ENCODE measurements around the gene CLDN15. TPM values are rescaled to one million over a fixed set of nuclear protein-coding genes. Genes with fewer than 3 reads are reported as not detected.
A peak's percentile ranks its signal among the peaks of the same experiment; 100 is the strongest.
"Not testable (repeated sequence)": the region's sequence is repeated elsewhere in the genome, so short reads cannot be mapped to it uniquely, and the experiment has no call there.

The CLDN15 gene, protein sequence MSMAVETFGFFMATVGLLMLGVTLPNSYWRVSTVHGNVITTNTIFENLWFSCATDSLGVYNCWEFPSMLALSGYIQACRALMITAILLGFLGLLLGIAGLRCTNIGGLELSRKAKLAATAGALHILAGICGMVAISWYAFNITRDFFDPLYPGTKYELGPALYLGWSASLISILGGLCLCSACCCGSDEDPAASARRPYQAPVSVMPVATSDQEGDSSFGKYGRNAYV
- 12.1 TPM for polyA plus RNA-seq (ENCODE audit: insufficient read length)
- long read RNA-seq, donor 1, result 0 reads
- long read RNA-seq, donor 2, partial matches to known transcripts, result 0 of 2 reads
- long read RNA-seq, donor 2, other reads (novel, unspliced or antisense), result 0 of 2 reads
- long read RNA-seq, donor 3, partial matches to known transcripts, result 0 of 3 reads
- long read RNA-seq, donor 3, other reads (novel, unspliced or antisense), result 0 of 3 reads
- long read RNA-seq, donor 4, result 0 reads
- long read RNA-seq, donor 5, partial matches to known transcripts, result 15 of 34 reads
- long read RNA-seq, donor 5, other reads (novel, unspliced or antisense), result 17 of 34 reads
- long read RNA-seq, donor 6, result 0 reads
- long read RNA-seq, donor 7, partial matches to known transcripts, result 12 of 26 reads
- long read RNA-seq, donor 7, other reads (novel, unspliced or antisense), result 11 of 26 reads
- long read RNA-seq, donor 8, partial matches to known transcripts, result 0 of 1 reads
- long read RNA-seq, donor 8, other reads (novel, unspliced or antisense), result 0 of 1 reads

GRCh38 chr7:101237206-101238067, at the start of gene CLDN15:
Gene CLDN15 (minus strand): TSS chr7:101237802. CDS start chr7:101237581, 221 bp downstream.
- DNase-seq, result no peak

- DNase-seq, result no peak
Measured at GRCh38 chr7:101287032-101287431, 49.4 kb upstream of the CLDN15 start.

- DNase-seq, result not testable (repeated sequence)
Measured at GRCh38 chr7:101285880-101286279, 48.3 kb upstream of the CLDN15 start.

DNA sequence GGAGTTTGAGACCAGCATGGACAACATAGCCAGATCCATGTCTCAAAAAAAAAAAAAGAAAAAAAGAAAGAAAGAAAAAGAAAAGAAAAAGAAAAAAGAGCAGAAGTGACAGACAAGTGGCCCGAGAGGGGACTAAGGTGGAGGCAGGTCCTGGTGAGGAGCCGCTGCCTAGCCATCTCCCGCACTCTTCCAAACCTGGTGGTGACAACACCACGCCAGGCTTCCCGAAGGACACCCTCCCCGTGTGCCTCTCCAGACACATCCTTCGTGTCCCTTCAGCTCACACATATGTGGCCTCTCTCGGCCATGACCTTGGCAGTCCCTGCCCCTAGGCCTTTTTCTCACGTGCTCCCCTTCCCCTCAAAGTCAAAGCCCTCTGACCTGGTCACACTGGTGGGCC, 47.6 kb upstream of the CLDN15 start:
- DNase-seq, result no peak

DNA sequence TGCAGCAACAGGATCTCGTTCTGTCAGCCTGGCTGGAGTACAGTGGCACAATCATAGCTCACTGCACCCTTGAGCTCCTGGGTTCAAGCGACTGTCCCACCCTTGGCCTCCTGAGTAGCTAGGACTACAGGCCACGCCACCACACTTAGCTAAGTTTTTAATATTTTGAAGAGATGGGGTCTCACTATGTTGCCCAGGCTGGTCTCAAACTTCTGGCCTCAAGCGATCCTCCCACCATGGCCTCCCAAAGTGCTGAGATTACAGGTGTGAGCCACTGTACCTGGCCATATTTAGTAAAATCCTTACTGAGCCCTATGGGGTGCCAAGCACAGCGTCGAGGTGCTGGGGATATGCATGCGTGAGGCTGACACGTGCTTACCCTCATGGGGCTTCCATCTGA, 43.3 kb upstream of the CLDN15 start:
- not testable (repeated sequence) for DNase-seq

DNA sequence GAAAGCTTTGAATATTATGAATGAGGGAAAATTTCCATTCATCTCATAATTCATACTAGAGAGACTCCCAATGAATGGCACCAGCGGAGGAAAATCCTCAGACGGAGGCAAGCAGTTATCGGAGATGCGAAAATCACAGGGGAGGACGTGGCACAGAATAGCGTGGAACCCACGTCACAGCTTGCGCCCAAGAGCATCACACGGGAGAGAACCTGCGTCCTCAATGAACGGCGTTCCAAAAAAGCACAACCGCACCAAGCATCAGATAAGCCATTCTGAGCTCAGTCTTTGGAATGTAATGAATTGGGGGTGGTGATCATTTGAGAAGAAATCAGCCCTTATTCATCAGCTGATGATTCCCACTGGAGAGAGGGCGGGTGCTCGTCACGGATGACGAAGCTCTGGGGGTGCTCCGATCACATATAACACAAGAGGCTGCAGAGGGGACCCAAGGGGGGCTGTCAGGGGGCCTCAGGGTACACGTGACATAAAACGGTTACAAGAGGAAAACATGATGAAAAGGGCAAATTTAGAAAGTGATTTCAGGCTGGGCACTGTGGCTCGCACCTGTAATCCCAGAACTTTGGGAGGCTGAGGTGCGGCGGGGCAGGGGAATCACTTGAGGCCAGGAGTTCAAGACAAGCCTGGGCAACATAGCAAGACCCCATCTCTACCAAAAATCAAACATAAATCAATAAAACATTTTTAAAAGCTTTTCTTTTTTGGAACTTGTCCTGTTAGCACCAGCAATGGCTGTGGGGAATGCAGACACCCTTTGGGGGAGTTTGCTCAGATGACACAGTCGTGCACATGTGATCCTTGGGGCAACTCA, 41.1 kb upstream of the CLDN15 start:
- no peak for DNase-seq

DNA sequence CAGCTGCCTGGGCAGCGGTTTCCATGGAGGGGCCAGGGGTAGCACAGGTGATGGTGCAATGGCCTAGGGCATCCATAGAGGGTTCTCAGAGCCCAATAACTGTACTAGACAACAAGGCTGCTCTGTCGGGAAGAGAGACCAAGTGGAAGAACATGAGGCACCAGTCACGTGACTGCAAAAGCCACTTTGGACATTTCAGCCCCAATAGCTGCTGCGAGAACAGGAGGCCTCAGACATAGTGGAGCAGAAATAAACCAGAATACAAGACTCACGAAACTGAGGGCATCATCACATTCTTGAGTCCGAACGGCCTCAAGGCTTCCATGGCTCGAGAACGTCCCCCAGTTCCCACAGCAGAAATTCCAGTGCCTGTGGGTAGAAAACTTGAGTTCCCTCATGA, 39.6 kb upstream of the CLDN15 start:
- DNase-seq, result no peak

DNA sequence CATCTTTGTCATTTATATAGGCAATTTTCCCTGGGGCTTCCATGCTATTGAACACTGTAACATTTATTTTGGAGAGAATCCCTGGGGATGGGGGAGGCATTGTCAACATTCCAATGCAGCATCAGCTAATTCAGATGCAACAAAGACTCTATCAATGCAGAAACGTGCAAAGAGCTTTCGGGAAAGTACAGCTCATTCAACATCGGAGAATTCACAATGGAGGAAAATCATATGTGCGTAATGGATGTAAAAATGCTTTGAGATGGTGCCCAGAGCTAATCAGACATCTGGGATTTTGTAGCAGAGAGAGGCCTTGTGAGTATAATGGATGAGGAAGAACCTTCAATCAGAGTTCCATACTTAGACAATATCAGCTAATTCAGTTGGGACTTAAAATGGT, 35.6 kb upstream of the CLDN15 start:
- no peak for DNase-seq

- no peak for DNase-seq
Measured at GRCh38 chr7:101271021-101271420, 33.4 kb upstream of the CLDN15 start.

DNA sequence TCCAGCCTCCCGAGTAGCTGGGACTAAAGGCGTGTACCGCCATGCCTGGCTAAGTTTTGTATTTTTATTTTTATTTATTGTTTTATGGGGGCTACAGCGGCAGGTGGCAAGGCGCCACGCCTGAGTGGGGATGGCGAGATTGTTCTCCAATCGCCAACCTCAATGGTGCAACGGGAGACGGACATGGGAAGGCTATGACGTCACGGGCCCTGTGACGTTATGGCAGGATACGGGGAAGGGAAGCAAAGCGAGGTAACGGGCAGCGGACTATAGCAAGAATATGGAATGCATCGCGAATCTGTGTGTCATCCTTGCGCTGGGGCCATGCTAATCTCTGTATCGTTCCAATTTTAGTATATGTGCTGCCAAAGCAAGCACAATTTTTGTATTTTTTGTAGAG, 32.1 kb upstream of the CLDN15 start:
- no peak for DNase-seq

GRCh38 chr7:101265622-101266516, 28.3 kb upstream of the CLDN15 start:
- DNase-seq, result no peak

DNA sequence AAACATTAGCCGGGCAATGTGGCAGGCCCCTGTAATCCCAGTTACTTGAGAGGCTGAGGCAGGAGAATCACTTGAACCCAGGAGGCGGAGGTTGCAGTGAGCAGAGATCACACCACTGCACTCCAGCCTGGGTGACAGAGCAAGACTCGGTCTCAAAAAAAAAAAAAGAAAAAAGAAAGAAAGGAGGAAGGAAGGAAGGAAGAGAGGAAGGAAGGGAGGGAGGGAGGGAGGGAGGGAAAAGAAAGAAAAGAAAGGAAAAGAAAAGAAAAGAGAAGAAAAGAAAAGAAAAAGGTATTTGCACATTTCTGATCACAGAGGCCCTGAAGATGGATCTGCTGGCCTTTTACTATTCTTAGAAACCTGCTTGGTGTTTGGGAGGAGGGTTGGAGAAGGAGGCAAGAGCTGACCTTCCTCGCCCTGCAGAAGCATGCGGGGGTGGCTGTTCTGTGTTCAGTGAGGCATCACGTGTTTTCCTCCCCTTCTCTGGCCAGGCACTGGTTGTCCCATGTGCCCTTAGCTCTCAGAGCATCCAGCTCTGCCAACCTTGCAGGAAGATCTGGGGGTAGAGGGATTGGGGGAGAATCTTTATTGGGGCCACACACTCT, 26.6 kb upstream of the CLDN15 start:
- DNase-seq, result peak; percentile 60

GRCh38 chr7:101258243-101258731, 20.7 kb upstream of the CLDN15 start:
- DNase-seq, result no peak

DNA sequence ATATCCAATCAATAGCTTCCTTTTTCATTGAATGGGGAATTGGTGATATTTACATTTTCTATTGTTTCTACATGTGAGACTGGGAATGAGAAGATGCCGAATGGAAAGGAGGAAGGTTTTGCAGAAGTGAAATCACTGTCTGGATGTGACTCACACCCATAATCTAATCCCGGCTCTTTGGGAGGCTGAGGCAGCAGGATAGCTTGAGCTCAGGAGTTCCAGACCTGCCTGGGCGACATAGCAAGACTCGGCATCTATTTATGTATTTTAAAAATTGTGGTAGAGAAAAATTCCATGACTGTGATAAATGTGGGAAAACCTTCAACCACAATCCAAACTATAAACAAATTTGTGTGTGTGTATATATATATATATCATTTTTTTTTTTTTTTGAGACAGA, 18.2 kb upstream of the CLDN15 start:
- no peak for DNase-seq

DNA sequence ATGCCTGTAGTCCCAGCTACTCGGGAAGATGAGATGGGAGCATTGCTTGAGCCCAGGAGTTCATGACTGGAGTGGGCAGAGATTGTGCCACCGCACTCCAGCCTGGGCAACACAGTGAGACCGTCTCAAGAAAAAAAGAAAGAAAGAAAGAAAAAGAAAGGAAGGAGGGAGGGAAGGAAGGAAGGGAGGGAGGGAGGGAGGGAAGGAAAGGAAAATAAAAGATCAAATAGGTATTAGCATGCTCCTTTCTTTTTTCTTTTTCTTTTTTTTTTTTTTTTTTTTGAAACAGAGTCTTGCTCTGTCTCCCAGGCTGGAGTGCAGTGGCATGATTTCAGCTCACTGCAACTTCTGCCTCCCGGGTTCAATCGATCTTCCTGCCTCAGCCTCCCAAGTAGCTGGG, 15.6 kb upstream of the CLDN15 start:
- DNase-seq, result not testable (repeated sequence)

DNA sequence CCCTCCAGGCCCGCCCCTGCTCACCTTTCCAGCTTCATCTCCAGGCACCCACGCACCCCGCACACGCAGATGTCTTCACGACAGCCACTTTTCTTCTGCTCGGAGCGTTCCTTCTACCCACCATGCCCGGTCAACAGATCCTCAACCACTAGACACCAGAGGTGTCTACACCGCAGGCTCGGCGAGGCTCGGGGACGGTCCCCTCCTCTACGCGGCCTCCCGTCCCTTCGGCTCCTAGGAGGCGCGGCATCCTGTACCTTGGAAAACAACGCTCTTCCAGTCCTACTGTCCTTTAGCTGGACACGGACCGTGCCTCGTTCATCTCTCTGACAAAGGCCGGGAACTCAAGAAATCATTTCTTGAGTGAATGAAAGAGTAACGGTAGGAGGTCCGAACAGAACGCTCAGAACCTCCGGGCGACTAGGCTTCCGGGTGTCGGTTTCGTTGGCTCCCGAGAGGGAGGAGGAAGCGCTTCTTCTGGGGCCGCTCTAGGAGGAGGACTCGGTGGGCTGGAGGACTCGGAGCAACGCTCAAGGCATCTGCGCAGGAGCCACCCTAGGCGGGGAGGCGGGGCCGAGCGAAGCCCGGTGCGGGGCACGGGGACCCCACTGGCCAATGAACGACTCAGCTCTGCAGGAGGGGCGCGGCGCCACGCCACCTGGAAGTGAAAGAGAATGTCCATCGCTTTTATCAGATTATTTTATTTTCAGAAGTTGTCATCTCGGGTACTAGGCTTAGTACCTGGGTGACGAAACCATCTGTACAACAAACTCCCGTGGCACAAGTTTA, 14.5 kb upstream of the CLDN15 start:
- DNase-seq, result peak; percentile 98

- DNase-seq, result no peak
Measured at GRCh38 chr7:101250324-101250723, 12.7 kb upstream of the CLDN15 start.

GRCh38 chr7:101248276-101248675, 10.7 kb upstream of the CLDN15 start:
- DNase-seq, result no peak

GRCh38 chr7:101245147-101245668, 7.6 kb upstream of the CLDN15 start:
- DNase-seq, result no peak
